Calu3 (cell line): ENCODE results near the gene SLC39A11. TPM values are rescaled to one million over a fixed set of nuclear protein-coding genes. Genes with fewer than 3 reads are reported as not detected.

Experiments
- BruUV-seq: library from RNA; stranded (reverse); fragments of 400-500 nt; replicated peaks from 2 replicates; lab custom pipeline; 2021; lab: Mats Ljungman, UMichigan
- CTCF ChIA-PET: fragments of 300-600 bp; sonication (Branson Sonifier 250); formaldehyde crosslinking; loops from one replicate; lab custom pipeline; 2022; ENCODE audit warnings: antibody characterized with exemption; lab: Charles Lee
- DNase-seq: peaks from one replicate; pipeline ENCODE4 v3.0.0; 2022
- H3K27ac Mint-ChIP-seq: one replicate; pipeline ENCODE4 v1.8.0; 2022; ENCODE audit warnings: mixed read lengths; ENCODE audit not compliant: unreplicated experiment
- H3K27me3 Mint-ChIP-seq: one replicate; pipeline ENCODE4 v1.8.0; 2022; ENCODE audit warnings: mixed read lengths; ENCODE audit not compliant: unreplicated experiment
- H3K36me3 Mint-ChIP-seq: one replicate; pipeline ENCODE4 v1.8.0; 2022; ENCODE audit warnings: mild to moderate bottlenecking, moderate library complexity, mixed read lengths; ENCODE audit not compliant: insufficient read depth, unreplicated experiment
- H3K4me1 Mint-ChIP-seq: one replicate; pipeline ENCODE4 v1.8.0; 2022; ENCODE audit warnings: mild to moderate bottlenecking, low read depth, mixed read lengths; ENCODE audit not compliant: unreplicated experiment
- H3K4me3 Mint-ChIP-seq: one replicate; pipeline ENCODE4 v1.8.0; 2022; ENCODE audit warnings: mild to moderate bottlenecking, low read depth, moderate library complexity, mixed read lengths; ENCODE audit not compliant: unreplicated experiment
- H3K9me3 Mint-ChIP-seq: one replicate; pipeline ENCODE4 v1.8.0; 2022; ENCODE audit warnings: low read depth, mixed read lengths; ENCODE audit not compliant: unreplicated experiment
- intact Hi-C: fragments of 100-400 bp; cut with micrococcal nuclease; formaldehyde crosslinking; loops from one replicate; pipeline ENCODE4 v1.10.0; 2022; ENCODE audit not compliant: unreplicated experiment
- total RNA-seq: library from RNA; stranded (reverse); gene quantifications from 2 replicates; pipeline ENCODE4 v1.2.3, GENCODE V29; 2022
- TF ChIP-seq, protein P1 (sequence below): fragments of 200-600 bp; IDR thresholded peaks from one replicate; pipeline ENCODE4 v1.8.0; 2022; ENCODE audit warnings: antibody characterized with exemption; ENCODE audit not compliant: unreplicated experiment

SLC39A11 gene
- total RNA-seq, 1 experiment from 2014 or later, result 60.3 TPM

DNA sequence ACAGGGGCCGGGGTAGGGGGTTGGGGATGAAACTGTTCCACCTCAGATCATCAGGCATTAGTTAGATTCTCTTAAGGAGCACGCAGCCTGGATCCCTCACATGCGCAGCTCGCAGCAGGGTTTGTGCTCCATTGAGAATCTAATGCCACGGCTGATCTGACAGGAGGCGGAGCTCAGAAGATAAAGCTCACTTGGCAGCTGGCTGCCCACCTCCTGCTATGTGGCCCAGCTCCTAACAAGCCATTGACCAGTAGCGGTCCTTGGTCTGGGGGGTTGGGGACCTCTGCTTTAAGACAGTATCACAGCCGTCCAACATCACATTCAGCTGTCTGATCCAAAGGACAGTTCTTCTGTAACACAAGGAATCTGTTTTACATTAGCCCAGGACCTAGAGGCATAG is 62.5 kb downstream of the SLC39A11 start:
- Mint-ChIP-seq H3K27me3 (no peaks in the 10 kb centered on the region), H3K4me3 (no peak overlapping the region), H3K36me3 (no peaks in the 10 kb centered on the region), H3K9me3 (no peaks in the 10 kb centered on the region), H3K27ac (no peak overlapping the region), H3K4me1 (no peaks in the 10 kb centered on the region)
- intact Hi-C loops, result no loop called here
- BruUV-seq, result no TSS peak
- TF ChIP-seq, protein P1, sequence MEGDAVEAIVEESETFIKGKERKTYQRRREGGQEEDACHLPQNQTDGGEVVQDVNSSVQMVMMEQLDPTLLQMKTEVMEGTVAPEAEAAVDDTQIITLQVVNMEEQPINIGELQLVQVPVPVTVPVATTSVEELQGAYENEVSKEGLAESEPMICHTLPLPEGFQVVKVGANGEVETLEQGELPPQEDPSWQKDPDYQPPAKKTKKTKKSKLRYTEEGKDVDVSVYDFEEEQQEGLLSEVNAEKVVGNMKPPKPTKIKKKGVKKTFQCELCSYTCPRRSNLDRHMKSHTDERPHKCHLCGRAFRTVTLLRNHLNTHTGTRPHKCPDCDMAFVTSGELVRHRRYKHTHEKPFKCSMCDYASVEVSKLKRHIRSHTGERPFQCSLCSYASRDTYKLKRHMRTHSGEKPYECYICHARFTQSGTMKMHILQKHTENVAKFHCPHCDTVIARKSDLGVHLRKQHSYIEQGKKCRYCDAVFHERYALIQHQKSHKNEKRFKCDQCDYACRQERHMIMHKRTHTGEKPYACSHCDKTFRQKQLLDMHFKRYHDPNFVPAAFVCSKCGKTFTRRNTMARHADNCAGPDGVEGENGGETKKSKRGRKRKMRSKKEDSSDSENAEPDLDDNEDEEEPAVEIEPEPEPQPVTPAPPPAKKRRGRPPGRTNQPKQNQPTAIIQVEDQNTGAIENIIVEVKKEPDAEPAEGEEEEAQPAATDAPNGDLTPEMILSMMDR, result no peak
- no peak for DNase-seq
- CTCF ChIA-PET, result no interaction called here

- Mint-ChIP-seq H3K4me1 (no peaks in the 10 kb centered on the region), H3K36me3 (no peaks in the 10 kb centered on the region), H3K27me3 (no peaks in the 10 kb centered on the region), H3K27ac (no peak overlapping the region), H3K9me3 (no peaks in the 10 kb centered on the region), H3K4me3 (no peak overlapping the region)
- no TSS peak for BruUV-seq
- intact Hi-C loops, result no loop called here
- CTCF ChIA-PET, result no interaction called here
- no peak for DNase-seq
- TF ChIP-seq, protein P1, result no peak
These were observed 63.5 kb downstream of the SLC39A11 start for GRCh38 chr17:73029021-73029420.

DNA sequence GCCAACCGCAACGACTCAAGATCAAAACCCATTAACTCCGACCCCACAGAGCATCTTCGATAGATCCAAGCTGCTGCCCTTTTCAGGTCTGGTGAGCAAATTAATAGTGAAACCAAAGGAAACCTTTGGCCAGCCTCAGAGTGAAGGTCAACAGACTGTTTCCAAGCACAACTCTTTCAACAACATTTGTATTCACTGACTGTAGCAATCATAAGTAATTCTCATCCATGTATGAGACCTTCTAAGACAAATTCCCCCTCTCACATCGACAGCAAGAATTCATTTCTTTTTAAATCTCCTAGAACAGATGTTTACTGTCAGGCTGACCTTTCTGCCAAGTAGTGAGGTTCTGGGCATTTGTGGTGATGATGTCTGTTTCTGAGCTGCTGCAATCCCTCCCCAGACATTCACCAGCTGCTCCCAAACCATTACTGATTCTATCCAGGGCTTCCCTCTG is 64.2 kb downstream of the SLC39A11 start:
- H3K9me3 Mint-ChIP-seq, result no peaks in the 10 kb centered on the region
- no peak overlapping the region for H3K4me3 Mint-ChIP-seq

DNA sequence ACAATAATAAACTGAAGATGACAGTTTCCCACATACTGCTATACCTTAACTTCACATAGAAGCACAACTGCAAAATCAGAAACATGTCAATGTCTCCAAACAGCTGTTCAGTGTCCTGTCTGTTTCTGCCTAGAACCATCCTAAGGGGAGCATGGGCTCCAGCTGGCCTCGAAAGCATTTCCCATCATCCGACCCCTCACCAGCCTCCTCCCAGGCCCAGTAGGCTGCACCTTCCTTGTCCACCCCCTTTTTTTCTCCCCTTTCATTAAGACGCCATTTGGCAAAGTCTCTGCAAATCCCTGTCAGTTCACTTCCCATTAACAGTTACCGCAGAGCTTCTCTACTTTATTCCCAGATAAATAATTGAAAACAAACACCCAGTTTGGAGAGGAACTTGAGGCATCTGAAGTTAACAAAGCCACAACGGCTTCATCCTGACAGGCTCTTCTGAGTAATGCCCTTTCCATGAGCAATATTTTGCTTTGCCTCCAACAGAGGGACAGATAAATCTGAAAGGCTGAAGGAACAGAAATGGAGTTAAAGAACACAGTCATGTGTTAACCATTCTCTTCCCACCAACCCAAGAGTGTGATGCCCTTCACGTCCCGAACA is 65.3 kb downstream of the SLC39A11 start:
- H3K36me3 Mint-ChIP-seq, result no peaks in the 10 kb centered on the region
- TF ChIP-seq, protein P1, result no peak
- CTCF ChIA-PET, result no interaction called here
- no peaks in the 10 kb centered on the region for H3K9me3 Mint-ChIP-seq
- no peaks in the 10 kb centered on the region for H3K4me1 Mint-ChIP-seq
- no peaks in the 10 kb centered on the region for H3K27me3 Mint-ChIP-seq
- intact Hi-C loops, result no loop called here
- no peak for DNase-seq
- H3K27ac Mint-ChIP-seq, result no peak overlapping the region
- BruUV-seq, result no TSS peak
- H3K4me3 Mint-ChIP-seq, result no peak overlapping the region

More for the DNA sequence above, 64.2 kb downstream of the SLC39A11 start:
- CTCF ChIA-PET, result no interaction called here
- Mint-ChIP-seq H3K27me3 (no peaks in the 10 kb centered on the region), H3K27ac (no peak overlapping the region), H3K4me1 (no peaks in the 10 kb centered on the region), H3K36me3 (no peaks in the 10 kb centered on the region)
- intact Hi-C loops, result no loop called here
- TF ChIP-seq, protein P1, result no peak
- BruUV-seq, result no TSS peak
- DNase-seq, result no peak
